ENCODE data around the gene MTUS2.

GRCh38 chr13:29550430-29550988 is 730.4 kb downstream of the MTUS2 start:
- TF ChIP-seq CTCF (IDR thresholded peaks at IDR 0.05) = no peak
- TF ChIP-seq EZH2 (IDR thresholded peaks at IDR 0.05) = no peak
- TF ChIP-seq EZH2phosphoT487 (IDR thresholded peaks at IDR 0.05) = no peak

Measured in neural progenitor cell (in vitro differentiated cells).